ENCODE results near the gene NCKAP5. TPM values are rescaled to one million over a fixed set of nuclear protein-coding genes. Genes with fewer than 3 reads are reported as not detected.

The NCKAP5 gene
- total RNA-seq, 1 donor from 2014 or later = 0.26 TPM

DNA sequence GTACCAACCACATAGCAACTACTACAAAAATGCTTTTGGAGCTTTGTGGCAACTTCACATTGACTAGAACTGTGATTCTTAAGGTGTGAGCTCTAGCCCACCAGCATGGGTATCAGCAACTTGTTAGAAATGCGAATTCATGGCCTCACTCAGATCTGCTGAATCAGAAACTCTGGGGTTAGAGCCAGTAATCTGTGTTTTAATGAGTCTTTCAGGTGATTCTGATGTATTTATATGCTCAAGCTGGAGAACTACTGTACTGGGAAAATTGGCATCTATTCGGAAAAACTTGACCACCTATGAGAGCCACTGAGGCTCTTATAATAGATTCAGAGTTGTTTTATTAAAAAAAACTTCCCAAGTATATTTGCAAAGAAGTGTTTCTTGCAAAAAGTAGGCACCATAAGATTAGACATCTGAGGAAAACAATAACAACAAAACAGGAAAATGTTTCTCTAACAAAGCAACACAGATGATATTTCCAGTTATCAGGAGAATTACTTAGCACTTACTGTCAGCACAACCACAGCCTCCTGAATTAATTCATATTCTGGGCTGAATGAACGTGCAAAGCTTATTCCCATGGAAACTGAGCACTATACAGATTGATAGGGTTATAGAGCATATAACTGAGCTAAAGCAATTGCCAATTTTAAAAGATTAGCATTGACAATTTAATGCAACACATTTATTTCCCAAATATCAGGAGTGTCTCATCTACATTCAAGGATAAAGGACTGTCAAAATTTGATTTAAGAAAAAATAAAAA, 71.6 kb downstream of the NCKAP5 start:
- TF ChIP-seq, protein P1, sequence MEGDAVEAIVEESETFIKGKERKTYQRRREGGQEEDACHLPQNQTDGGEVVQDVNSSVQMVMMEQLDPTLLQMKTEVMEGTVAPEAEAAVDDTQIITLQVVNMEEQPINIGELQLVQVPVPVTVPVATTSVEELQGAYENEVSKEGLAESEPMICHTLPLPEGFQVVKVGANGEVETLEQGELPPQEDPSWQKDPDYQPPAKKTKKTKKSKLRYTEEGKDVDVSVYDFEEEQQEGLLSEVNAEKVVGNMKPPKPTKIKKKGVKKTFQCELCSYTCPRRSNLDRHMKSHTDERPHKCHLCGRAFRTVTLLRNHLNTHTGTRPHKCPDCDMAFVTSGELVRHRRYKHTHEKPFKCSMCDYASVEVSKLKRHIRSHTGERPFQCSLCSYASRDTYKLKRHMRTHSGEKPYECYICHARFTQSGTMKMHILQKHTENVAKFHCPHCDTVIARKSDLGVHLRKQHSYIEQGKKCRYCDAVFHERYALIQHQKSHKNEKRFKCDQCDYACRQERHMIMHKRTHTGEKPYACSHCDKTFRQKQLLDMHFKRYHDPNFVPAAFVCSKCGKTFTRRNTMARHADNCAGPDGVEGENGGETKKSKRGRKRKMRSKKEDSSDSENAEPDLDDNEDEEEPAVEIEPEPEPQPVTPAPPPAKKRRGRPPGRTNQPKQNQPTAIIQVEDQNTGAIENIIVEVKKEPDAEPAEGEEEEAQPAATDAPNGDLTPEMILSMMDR (IDR thresholded peaks at IDR 0.05; ENCODE audit: insufficient read depth, low read length, severe bottlenecking) = no peak
- Histone ChIP-seq H3K36me3 (ENCODE audit: control insufficient read depth, insufficient read depth, low read length) (no peaks in the 10 kb centered on the region), H3K4me3 (ENCODE audit: low read depth, low read length) (no peak overlapping the region), H3K27me3 (ENCODE audit: control insufficient read depth, insufficient read depth, low read length) (no peaks in the 10 kb centered on the region)
- DNase-seq (ENCODE audit: low read depth) = no peak
- FAIRE-seq = no peak

DNA sequence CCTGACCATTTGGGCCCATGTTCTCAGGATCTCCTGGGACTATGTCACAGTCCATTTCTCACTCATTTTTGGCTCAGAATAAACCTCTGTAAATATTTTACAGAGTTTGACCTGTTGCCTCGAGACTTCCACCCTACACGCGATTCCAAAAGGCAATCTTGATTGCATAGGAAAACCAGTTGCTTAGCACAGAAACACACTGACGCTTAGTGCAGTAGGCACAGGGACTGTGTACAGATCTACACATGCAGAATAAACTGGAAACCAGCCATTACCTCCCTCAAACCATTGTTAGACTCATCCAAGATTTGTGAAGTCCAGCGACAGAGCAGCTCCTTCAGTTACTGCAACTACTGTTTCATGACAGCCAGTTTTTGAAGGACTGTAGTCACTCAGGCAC, 73.0 kb downstream of the NCKAP5 start:
- TF ChIP-seq, protein P1 (IDR thresholded peaks at IDR 0.05; ENCODE audit: insufficient read depth, low read length, severe bottlenecking) = no peak
- H3K36me3 ChIP-seq (ENCODE audit: control insufficient read depth, insufficient read depth, low read length) = no peaks in the 10 kb centered on the region
- FAIRE-seq = no peak
- no peaks in the 10 kb centered on the region for H3K27me3 ChIP-seq (ENCODE audit: control insufficient read depth, insufficient read depth, low read length)
- DNase-seq (ENCODE audit: low read depth) = no peak
- H3K4me3 ChIP-seq (ENCODE audit: low read depth, low read length) = no peak overlapping the region

DNA sequence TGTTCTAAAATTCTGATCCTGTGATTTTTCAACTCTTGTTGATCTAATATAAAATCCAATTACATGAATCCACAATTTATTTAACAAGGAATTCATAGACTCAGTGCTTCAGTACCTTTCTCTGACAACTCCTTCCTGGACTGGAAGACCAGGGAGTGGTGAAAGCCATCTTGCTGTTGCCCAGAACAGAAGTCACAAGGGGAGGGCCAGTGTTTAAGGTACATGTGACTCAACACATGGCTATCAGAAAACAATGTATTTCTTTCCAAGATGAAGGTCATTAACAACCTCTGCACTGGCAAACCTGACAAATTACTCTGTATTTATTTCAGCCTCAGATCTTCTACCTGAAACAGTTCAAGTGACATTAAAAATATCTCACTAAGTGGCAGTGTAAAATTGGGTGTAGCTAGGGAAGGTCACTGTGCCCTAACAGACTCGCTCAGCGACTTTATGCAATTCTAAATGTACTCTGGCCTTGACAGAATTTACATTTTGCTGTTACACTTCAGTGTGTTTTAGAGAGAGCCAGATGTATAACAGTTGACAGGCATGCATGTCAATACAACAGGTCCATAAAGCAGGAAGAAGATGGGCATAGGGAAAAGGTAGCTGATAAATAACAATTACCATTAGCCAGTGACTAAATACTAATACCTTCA, 75.4 kb downstream of the NCKAP5 start:
- H3K27me3 ChIP-seq (ENCODE audit: control insufficient read depth, insufficient read depth, low read length) = no peaks in the 10 kb centered on the region
- FAIRE-seq (no peak), DNase-seq (ENCODE audit: low read depth) (no peak)
- TF ChIP-seq, protein P1 (IDR thresholded peaks at IDR 0.05; ENCODE audit: insufficient read depth, low read length, severe bottlenecking) = no peak
- H3K36me3 ChIP-seq (ENCODE audit: control insufficient read depth, insufficient read depth, low read length) = no peaks in the 10 kb centered on the region
- no peak overlapping the region for H3K4me3 ChIP-seq (ENCODE audit: low read depth, low read length)

DNA sequence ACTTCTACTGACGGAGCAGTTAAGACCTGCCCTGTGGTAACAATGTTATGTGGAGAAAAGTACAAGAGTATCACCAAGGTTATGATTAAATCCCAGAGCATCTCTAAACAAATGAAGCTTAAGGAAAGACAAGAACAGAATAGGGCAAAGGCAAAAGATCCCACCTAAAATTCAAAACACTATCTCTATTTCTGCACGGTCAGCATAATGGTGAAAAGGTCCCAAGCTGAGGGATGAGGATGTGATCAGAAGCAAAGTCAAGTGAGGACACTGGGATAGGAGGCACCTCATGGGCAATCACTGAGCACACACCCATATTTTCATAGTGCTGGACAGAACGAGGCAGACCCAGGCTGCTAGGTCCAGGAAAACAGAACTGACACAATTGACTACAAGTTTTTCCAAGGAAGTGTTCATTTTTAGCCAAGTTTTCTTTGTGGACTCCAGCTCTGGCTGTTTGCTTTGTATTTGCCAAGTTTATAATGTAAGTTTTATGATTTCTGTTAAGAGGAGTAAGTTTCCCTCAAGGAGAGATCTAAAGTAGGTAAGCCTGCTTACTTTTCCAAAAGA, 77.8 kb downstream of the NCKAP5 start:
- no peak for DNase-seq (ENCODE audit: low read depth)
- TF ChIP-seq, protein P1 (IDR thresholded peaks at IDR 0.05; ENCODE audit: insufficient read depth, low read length, severe bottlenecking) = no peak

DNA sequence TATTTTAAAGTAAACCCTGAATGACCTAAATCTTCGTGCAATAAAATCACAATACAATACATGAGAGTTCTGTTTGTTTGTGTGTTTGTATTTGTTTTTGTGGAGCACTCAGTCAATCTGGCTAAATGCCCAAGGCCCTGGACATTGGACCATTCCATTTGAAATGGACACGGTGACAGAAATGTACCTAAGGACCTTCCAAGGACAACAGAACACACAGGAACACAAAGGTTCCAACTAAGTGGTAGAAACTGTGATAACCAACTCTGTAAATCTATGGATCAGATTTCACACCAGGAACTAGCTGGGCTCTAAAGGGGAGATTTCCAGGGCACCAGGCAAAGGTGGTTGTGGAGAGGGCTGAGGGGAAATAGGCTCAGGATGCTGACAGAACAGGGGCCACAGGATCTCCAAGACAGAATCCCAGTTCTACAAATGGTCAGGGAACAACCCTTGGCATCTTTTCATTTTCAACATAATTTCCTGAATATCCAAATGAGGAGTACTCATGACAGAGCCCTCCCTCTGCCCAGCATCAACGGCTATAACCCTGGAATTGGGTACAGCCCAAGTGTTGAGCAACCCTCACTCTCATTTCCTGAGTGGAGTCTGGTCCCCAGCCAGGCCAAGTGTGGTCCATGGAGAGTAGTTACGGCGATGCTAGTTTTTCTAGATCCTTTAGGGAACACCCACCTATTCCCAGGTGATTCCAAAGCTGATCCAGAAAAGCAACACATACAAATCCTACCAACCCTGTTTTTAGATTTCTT, 78.4 kb downstream of the NCKAP5 start:
- Histone ChIP-seq H3K36me3 (ENCODE audit: control insufficient read depth, insufficient read depth, low read length) (no peaks in the 10 kb centered on the region), H3K27me3 (ENCODE audit: control insufficient read depth, insufficient read depth, low read length) (no peaks in the 10 kb centered on the region), H3K4me3 (ENCODE audit: low read depth, low read length) (no peak overlapping the region)
- TF ChIP-seq, protein P1 (IDR thresholded peaks at IDR 0.05; ENCODE audit: insufficient read depth, low read length, severe bottlenecking) = no peak
- FAIRE-seq = peak; percentile 7
- peak; percentile 39 for DNase-seq (ENCODE audit: low read depth)

More for the DNA sequence above, 77.8 kb downstream of the NCKAP5 start:
- no peak overlapping the region for H3K4me3 ChIP-seq (ENCODE audit: low read depth, low read length)
- H3K36me3 ChIP-seq (ENCODE audit: control insufficient read depth, insufficient read depth, low read length) = no peaks in the 10 kb centered on the region
- FAIRE-seq = no peak
- no peaks in the 10 kb centered on the region for H3K27me3 ChIP-seq (ENCODE audit: control insufficient read depth, insufficient read depth, low read length)

Measured in bronchial epithelial cell (primary cell).